Stimulated activated CD4-positive, alpha-beta T cell treated with anti-CD3 and anti-CD28 coated beads, Interleukin-4, amount 100 ng/mL, for 48 hours (primary cell): Measurements from ENCODE around the gene GALNT10.

Experiments
- DNase-seq, 2 donors: peaks; one replicate each; pipeline ENCODE4 v3.0.0-alpha.2; 2020; ENCODE audit warnings: low read depth in 2 of 2

GALNT10 gene

GRCh38 chr5:154405078-154405792 lies 214.7 kb downstream of the GALNT10 start:
- DNase-seq = peak; percentile 69 to 70

DNA sequence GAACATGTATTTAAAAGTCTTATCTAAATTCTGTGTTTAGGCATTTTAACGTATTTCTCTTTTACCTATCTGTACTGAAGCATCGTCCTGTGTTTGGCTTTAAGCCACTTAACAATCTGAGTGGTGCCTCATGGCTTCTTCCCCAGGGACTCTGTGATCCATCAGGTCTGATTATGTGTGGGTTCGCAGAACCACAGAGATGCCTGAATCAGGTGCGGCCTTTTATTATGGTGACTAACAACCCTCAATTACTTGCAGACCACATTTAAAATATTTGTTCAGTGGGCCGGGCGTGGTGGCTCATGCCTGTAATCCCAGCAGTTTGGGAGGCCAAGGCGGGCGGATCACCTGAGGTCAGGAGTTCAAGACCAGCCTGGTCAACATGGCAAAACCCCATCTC lies 215.7 kb downstream of the GALNT10 start:
- no peak for DNase-seq

DNA sequence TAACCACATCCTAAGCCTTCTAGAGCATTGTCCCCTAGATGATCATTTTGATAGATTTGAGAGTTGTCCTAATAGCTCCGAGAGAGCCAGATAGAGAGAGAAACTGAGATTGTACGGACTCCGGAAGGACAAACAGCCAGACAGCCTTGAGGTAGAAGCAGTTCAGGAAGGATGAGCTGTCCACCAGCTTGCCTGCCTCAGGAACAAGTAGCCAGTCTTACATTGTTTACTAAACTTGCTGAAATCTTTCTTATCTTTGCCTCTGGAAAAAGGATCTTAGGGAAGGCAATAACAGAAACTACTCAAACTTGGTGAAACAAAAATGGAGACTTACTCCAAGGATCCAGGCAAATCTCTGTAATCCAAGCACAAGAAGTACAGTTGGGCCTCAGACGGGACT lies 216.3 kb downstream of the GALNT10 start:
- no peak for DNase-seq

DNA sequence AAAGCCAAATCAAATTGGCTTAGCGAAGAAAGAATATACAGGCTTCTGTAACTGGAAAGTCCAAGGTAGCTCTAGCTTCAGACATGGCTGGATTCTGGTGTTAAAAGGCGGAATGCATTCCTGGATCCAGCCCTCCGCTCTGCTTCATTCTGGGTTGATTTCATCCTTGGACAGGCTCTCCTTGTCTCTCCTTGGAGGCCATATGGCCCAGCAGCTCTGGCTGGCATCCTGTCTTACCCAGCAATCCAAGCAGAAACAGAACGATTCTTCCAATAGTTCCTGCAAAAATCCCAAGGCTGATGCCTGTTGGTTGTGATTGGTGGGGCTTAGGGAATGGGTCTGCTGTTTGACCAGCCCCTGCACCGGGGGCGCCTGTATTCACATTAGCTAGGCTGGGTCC lies 218.3 kb downstream of the GALNT10 start:
- no peak for DNase-seq

- DNase-seq = no peak
Measured at GRCh38 chr5:154409230-154409840, 218.8 kb downstream of the GALNT10 start.

DNA sequence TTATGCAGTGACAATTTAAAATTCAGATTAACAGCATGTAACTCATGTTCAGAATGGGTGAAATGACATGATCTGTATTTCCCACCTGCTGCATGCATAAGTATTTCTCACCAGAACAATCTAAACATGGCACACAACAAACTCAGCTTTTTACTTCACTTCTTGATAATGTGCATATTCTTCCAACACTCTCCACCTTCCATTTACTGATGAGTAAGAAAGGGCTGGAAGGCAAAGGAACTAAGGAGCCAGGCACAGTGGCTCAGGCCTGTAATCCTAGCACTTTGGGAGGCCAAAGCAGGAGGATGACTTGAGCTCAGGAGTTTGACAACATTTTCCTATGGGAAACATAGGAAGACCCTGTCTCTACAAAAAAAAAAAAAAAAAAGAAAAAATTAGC lies 219.5 kb downstream of the GALNT10 start:
- no peak for DNase-seq

- DNase-seq = no peak
Measured at GRCh38 chr5:154410786-154411185, 220.3 kb downstream of the GALNT10 start.

DNA sequence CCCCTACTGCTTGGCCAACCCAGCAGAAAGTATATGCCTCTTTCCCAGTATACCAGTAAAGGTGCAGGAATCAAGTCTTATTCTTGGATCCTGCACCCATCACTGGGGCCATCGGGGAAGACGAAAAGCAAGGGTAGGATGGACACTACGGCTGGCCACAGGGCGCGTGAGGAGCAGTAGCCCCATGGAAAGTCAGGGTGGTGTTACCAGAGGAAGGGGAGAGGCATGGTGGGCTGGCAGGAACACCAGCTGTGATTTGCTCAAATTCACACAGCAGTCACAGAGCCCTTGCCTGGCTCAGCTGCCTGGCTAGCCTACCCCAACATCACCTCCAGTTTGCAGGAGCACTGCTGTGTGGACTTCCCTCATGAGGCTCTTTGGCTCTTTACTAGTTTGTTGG lies 220.8 kb downstream of the GALNT10 start:
- DNase-seq = no peak

GRCh38 chr5:154412316-154412715 lies 221.8 kb downstream of the GALNT10 start:
- no peak for DNase-seq

GRCh38 chr5:154412925-154413324 lies 222.4 kb downstream of the GALNT10 start:
- no peak for DNase-seq

GRCh38 chr5:154415114-154415513 lies 224.6 kb downstream of the GALNT10 start:
- no peak for DNase-seq

GRCh38 chr5:154418344-154418820 lies 227.8 kb downstream of the GALNT10 start:
- no peak for DNase-seq

- DNase-seq = no peak
Measured at GRCh38 chr5:154419236-154419635, 228.7 kb downstream of the GALNT10 start.

DNA sequence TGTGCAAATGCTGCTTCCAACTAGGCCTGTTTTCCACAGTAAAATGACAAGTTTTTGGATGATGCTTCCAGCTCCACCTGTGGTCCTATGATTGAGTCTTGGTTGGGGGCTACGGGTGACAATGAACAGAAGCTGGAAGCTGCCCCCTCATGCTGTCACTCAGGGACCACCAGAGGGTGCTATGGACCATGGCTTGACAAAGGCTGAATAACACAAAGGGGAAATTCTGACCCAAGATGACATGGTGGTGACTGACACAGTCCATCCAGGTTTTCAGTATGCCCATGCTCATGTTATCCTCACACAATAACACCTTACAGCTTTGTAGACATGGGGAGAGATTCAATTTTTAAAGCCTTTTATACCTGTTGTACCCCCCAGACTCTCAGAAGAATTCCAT lies 231.3 kb downstream of the GALNT10 start:
- DNase-seq = no peak

DNA sequence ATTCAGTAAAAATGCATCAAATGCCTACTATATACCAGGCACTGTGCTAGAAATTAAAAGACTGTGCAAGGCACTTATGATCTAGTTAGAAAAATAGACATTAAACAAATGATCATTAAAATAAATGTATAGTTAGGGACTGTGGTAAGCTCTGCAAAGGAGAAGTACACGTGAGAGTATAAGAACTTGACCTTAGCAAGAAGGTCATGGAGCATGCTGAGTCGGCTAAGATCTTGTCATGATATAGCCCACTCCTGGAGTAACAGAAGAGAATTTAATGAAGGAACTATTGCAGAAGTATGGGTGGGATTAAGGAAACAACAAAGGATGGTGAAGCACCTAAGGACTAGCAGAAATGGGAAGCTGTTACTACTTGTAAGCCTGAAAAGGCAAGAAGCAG lies 231.8 kb downstream of the GALNT10 start:
- no peak for DNase-seq

DNA sequence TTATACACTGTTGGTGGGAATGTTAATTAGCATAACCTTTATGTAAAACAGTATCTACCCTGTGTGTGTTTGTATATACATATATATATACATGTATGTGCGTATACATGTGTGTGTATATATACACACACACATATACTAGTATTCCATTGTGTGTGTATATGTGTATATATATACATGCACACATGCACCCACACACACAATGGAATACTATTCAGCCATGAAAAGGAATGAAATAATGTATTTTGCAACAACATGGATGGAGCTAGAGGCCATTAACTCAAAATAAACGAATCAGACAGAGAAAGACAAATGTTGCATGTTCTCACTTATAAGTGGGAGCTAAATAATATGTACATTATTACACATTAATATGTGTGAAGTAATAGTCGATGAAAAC lies 237.7 kb downstream of the GALNT10 start:
- no peak for DNase-seq

DNA sequence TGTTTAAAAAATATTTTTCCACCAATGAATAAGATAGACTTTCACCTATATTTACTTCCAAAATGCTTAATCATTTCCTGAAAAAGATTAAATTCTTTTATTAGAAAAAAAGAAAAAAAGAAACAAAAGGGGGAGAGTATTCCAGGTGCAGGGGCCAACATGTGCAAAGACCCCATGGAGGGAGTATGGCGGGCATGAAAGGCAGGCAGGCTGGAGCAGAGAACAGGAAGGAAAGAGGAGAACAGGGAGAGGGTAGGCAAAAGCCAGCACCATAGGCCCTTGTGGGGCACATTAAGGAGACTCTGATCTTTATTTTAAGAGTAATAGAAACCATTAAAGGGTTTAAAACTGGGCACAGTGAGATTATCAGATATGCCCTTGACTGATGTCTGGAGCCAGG lies 238.8 kb downstream of the GALNT10 start:
- no peak for DNase-seq

GRCh38 chr5:154430466-154430865 lies 239.9 kb downstream of the GALNT10 start:
- DNase-seq = no peak

DNA sequence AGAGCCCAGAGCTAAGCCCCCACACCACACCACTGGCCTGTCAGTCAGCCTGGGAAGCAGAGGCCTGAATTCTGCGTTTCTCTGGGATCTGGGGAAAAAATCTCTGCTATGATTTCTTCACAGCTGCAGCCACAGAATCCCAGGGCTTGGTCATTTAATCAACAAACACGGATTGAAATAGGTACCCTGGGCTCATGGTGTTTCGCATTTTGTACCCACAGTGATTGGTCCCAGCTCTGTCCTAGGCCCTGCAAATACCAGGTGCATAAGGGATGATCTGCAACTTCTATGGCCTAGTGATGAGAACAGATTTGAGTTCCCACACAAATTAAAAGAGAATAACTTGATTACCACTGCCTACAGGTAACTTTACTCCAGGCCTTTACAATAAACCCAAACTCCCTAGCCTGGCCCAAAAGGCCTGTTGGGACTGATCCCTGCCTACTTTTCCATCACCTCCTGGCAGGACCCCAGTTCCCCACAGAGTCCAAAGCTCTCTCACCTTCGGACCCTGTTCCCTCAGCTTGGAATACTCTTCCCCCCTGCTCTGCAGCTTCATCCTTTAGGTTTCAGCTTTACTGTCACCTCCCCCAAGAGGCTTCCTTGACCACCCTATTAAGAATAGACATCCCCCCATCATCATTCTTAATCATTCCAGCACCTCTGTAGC lies 240.6 kb downstream of the GALNT10 start:
- DNase-seq = no peak

- DNase-seq = no peak
Measured at GRCh38 chr5:154435226-154435625, 244.7 kb downstream of the GALNT10 start.

DNA sequence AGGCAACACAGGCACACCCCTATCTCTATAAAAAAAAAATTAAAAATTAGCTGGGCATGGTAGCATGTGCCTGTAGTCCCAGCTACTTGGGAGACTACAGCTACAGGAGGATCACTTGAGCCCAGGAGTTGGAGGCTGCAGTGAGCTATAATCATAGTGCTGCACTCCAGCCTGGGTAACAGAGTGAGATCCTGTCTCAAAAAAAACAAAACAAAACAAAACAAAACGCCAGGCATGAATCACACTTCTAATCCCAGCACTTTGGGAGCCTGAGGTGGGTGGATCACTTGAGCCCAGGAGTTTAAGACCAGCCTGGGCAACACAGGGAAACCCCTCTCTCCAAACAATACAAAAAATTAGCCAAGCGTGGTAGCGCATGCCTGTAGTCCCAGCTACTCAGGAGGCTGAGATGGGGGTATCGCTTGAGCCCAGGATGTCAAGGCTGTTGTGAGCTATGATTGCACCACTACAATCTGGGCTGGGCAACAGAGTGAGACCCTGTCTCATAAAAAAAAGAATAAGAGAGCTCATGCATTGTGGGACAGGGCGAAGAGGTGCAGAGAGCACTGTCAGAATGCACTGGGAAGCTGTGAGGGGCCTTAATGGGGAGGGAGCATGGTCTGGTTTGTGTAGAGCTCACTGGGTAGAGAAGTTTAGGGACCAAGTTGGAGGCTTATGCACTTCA lies 246.9 kb downstream of the GALNT10 start:
- no peak for DNase-seq

GRCh38 chr5:154440540-154440939 lies 250.0 kb downstream of the GALNT10 start:
- no peak for DNase-seq
